Heart left ventricle (tissue), 13 donors: ENCODE results near the gene BMPR1A.

Experiments
- POLR2A ChIP-seq, 2 donors: fragments of 450-650 bp; IDR thresholded peaks; one replicate each; pipeline ENCODE4 v1.6.1; 2017; ENCODE audit warnings: antibody characterized with exemption in 2 of 2, mild to moderate bottlenecking in 2 of 2, moderate library complexity in 2 of 2
- TF ChIP-seq, protein P1 (sequence below), 12 donors: fragments of 200-600 bp; sonication (generic) in 4 of 12; IDR thresholded peaks; one replicate each; pipeline versions ENCODE4 v1.5.0 to v1.8.0; 2018 to 2022; ENCODE audit warnings: antibody characterized with exemption in 12 of 12, mild to moderate bottlenecking in 5 of 12
- donor health status: ischemic (EF 13 %, LVEDD 7.1; RV severe dilation, severe dysfunction).
- donor health status: DM: no; HTN: yes; CAD: no.
- donor health status: DM: no; HTN: no; CAD: no.
- donor health status: ischemic (EF 25% LVEDD 6.9; RV normal size, moderate dysfunction).
- donor health status: ischemic (EF 25% LVEDD 5.7; RV mildly dilated, moderate dysfunction).
- donor health status: ischemic (EF 35%, LVEDD 5.7; RV mildly dilated, moderate dysfunction).
- donor health status: nonischemic (EF 11% LVEDD 7.7; RV severe dilation, severe dysfunction).
- donor health status: DM: yes; HTN: yes; CAD: no.
- donor health status: PGD.
- donor health status: ischemic (EF 29% LVEDD 5.4; RV normal size, mild dysfunction).
- donor health status: nonischemic (EF 23%, LVEDD 6.1; RV moderate dilation, normal function).

- TF ChIP-seq, protein P1, sequence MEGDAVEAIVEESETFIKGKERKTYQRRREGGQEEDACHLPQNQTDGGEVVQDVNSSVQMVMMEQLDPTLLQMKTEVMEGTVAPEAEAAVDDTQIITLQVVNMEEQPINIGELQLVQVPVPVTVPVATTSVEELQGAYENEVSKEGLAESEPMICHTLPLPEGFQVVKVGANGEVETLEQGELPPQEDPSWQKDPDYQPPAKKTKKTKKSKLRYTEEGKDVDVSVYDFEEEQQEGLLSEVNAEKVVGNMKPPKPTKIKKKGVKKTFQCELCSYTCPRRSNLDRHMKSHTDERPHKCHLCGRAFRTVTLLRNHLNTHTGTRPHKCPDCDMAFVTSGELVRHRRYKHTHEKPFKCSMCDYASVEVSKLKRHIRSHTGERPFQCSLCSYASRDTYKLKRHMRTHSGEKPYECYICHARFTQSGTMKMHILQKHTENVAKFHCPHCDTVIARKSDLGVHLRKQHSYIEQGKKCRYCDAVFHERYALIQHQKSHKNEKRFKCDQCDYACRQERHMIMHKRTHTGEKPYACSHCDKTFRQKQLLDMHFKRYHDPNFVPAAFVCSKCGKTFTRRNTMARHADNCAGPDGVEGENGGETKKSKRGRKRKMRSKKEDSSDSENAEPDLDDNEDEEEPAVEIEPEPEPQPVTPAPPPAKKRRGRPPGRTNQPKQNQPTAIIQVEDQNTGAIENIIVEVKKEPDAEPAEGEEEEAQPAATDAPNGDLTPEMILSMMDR (IDR thresholded peaks at IDR 0.05), result no peak
- TF ChIP-seq POLR2A (IDR thresholded peaks at IDR 0.05), result no peak
These were observed 187.1 kb downstream of the BMPR1A start for GRCh38 chr10:86943316-86944030.
